ENCODE data around the gene RAB11FIP4. TPM values are rescaled to one million over a fixed set of nuclear protein-coding genes. Genes with fewer than 3 reads are reported as not detected.

The RAB11FIP4 gene
- total and polyA plus RNA-seq, 2 of the 13 experiments (the other 11 are each of a cell fraction or from before 2014, with no cell fraction given): 28.0 to 89.3 TPM

GRCh38 chr17:31475378-31476162 lies 84.1 kb downstream of the RAB11FIP4 start:
- DNase-seq (ENCODE audit: low spot score) (peak; percentile 96), ATAC-seq (peak; percentile 74), FAIRE-seq (peak; percentile 94)
- in situ Hi-C loops (cut with HindIII; ENCODE audit: extremely low pct_ligation_motif_present, low pct_unique_long_range_greater_than_20kb): no loop called here
- CTCF ChIA-PET (ENCODE audit: low intra/inter-chr PET ratio, low total read pairs): no interaction called here
- H3K4me2 ChIP-seq (ENCODE audit: low read depth, low read length): peak overlapping the region; percentile 87
- H3K4me3 ChIP-seq (replicated peaks in 1 of 3; ENCODE audit: insufficient read depth in 1 of 3, low read depth in 2 of 3, low read length in 3 of 3): peak overlapping the region; percentile 12 to 59 (median 26); a peak in 5 of 6 replicates
- H3K9me3 ChIP-seq (ENCODE audit: low read length): no peaks in the 10 kb centered on the region
- H2AFZ ChIP-seq (ENCODE audit: low read length): no peak overlapping the region
- no peaks in the 10 kb centered on the region for H3K36me3 ChIP-seq (replicated peaks in 1 of 2; ENCODE audit: control insufficient read depth in 1 of 2, insufficient read depth in 2 of 2, low read length in 2 of 2)
- BruUV-seq (replicated peaks): no TSS peak
- H3K27me3 ChIP-seq (ENCODE audit: control insufficient read depth in 1 of 2, insufficient read depth in 2 of 2, low read length in 2 of 2): no peaks in the 10 kb centered on the region; a peak in 1 of 5 replicates
- POLR2A ChIA-PET: interaction anchor here (1.4 to 6.9 kb wide), 7 partner anchors 9 to 36 kb away, joined by 4 to 161 read pairs (median 10); no protein-coding TSS in a partner anchor
- H3K4me1 ChIP-seq (ENCODE audit: insufficient read depth, low read length): peaks cover 96% of the 10 kb centered on the region
- under 1% methylated on average over 16 of the region's 16 CpGs for WGBS (ENCODE audit: low lambda C conversion rate)
- intact Hi-C loops (cut with micrococcal nuclease; ENCODE audit: unreplicated experiment): loop anchor here (5.0 kb wide), 1 partner anchor 38 kb away; no protein-coding TSS in a partner anchor
- peak overlapping the region; percentile 68 for H3K9ac ChIP-seq (ENCODE audit: insufficient read depth, low read depth, low read length)
- H3K27ac ChIP-seq (ENCODE audit: extremely low read length, insufficient read depth, low read length): peak overlapping the region; percentile 96
- H3K79me2 ChIP-seq (ENCODE audit: insufficient read depth, low read length): no peaks in the 10 kb centered on the region
- H4K20me1 ChIP-seq (ENCODE audit: insufficient read depth, low read length): no peaks in the 10 kb centered on the region
- TF ChIP-seq, protein P1, sequence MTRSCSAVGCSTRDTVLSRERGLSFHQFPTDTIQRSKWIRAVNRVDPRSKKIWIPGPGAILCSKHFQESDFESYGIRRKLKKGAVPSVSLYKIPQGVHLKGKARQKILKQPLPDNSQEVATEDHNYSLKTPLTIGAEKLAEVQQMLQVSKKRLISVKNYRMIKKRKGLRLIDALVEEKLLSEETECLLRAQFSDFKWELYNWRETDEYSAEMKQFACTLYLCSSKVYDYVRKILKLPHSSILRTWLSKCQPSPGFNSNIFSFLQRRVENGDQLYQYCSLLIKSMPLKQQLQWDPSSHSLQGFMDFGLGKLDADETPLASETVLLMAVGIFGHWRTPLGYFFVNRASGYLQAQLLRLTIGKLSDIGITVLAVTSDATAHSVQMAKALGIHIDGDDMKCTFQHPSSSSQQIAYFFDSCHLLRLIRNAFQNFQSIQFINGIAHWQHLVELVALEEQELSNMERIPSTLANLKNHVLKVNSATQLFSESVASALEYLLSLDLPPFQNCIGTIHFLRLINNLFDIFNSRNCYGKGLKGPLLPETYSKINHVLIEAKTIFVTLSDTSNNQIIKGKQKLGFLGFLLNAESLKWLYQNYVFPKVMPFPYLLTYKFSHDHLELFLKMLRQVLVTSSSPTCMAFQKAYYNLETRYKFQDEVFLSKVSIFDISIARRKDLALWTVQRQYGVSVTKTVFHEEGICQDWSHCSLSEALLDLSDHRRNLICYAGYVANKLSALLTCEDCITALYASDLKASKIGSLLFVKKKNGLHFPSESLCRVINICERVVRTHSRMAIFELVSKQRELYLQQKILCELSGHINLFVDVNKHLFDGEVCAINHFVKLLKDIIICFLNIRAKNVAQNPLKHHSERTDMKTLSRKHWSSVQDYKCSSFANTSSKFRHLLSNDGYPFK (CRISPR knock-in tag; IDR thresholded peaks at IDR 0.05; ENCODE audit: borderline replicate concordance): no peak
- TF ChIP-seq GMEB1 (CRISPR knock-in tag; IDR thresholded peaks at IDR 0.05; ENCODE audit: borderline replicate concordance) (no peak), RFX3 (CRISPR knock-in tag; IDR thresholded peaks at IDR 0.05) (no peak; the same call in 1 of the 2 replicates), THAP8 (CRISPR knock-in tag; IDR thresholded peaks at IDR 0.05; ENCODE audit: borderline replicate concordance) (no peak), ZNF225 (CRISPR knock-in tag; IDR thresholded peaks at IDR 0.05) (no peak), ZNF570 (CRISPR knock-in tag; IDR thresholded peaks at IDR 0.05; ENCODE audit: borderline replicate concordance) (no peak), ZFP36L2 (CRISPR knock-in tag; IDR thresholded peaks at IDR 0.05) (no peak), ZBTB39 (CRISPR knock-in tag; IDR thresholded peaks at IDR 0.05) (no peak; the same call in 1 of the 2 replicates)
- TF ChIP-seq, protein P2, sequence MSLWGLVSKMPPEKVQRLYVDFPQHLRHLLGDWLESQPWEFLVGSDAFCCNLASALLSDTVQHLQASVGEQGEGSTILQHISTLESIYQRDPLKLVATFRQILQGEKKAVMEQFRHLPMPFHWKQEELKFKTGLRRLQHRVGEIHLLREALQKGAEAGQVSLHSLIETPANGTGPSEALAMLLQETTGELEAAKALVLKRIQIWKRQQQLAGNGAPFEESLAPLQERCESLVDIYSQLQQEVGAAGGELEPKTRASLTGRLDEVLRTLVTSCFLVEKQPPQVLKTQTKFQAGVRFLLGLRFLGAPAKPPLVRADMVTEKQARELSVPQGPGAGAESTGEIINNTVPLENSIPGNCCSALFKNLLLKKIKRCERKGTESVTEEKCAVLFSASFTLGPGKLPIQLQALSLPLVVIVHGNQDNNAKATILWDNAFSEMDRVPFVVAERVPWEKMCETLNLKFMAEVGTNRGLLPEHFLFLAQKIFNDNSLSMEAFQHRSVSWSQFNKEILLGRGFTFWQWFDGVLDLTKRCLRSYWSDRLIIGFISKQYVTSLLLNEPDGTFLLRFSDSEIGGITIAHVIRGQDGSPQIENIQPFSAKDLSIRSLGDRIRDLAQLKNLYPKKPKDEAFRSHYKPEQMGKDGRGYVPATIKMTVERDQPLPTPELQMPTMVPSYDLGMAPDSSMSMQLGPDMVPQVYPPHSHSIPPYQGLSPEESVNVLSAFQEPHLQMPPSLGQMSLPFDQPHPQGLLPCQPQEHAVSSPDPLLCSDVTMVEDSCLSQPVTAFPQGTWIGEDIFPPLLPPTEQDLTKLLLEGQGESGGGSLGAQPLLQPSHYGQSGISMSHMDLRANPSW (CRISPR knock-in tag; IDR thresholded peaks at IDR 0.05; ENCODE audit: borderline replicate concordance): no peak; the same call in 1 of the 2 replicates
- TF ChIP-seq, protein P3, sequence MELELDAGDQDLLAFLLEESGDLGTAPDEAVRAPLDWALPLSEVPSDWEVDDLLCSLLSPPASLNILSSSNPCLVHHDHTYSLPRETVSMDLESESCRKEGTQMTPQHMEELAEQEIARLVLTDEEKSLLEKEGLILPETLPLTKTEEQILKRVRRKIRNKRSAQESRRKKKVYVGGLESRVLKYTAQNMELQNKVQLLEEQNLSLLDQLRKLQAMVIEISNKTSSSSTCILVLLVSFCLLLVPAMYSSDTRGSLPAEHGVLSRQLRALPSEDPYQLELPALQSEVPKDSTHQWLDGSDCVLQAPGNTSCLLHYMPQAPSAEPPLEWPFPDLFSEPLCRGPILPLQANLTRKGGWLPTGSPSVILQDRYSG (CRISPR knock-in tag; IDR thresholded peaks at IDR 0.05): no peak

Data from HepG2 (cell line).